HCT116 (cell line): Measurements from ENCODE around the gene BRD4. TPM values are rescaled to one million over a fixed set of nuclear protein-coding genes. Genes with fewer than 3 reads are reported as not detected.

ENCODE experiments used
- ATAC-seq: fragments of 200-7000 bp; cut with Tn5 transposase; 2 replicates; pipeline ENCODE4 v1.9.1; 2020; ENCODE audit warnings: mild to moderate bottlenecking, moderate library complexity
- BruUV-seq: library from RNA; stranded (reverse); fragments of 400-500 nt; replicated peaks from 2 replicates; lab custom pipeline; 2021; lab: Mats Ljungman, UMichigan
- CTCF ChIA-PET: fragments of 300-600 bp; sonication (Branson Sonifier 250); formaldehyde crosslinking; loops from one replicate; lab custom pipeline; 2021; ENCODE audit warnings: antibody characterized with exemption; lab: Charles Lee
- POLR2A ChIA-PET: fragments of 300-600, 350-600 bp; sonication (Branson Sonifier 250); formaldehyde crosslinking; loops from one replicate; lab custom pipeline; 2021; ENCODE audit warnings: antibody characterized with exemption; lab: Charles Lee
- RAD21 ChIA-PET, 2 experiments: fragments of 300-600 bp; sonication (Branson Sonifier 250); formaldehyde crosslinking; loops; one replicate each; lab custom pipeline; 2023; ENCODE audit warnings: low total read pairs in 2 of 2; ENCODE audit not compliant: uncharacterized antibody in 2 of 2, unreplicated experiment in 2 of 2, low non-redundant PET in 1 of 2; lab: Charles Lee
- DNase-seq: peaks from one replicate; pipeline ENCODE4 v3.0.0-alpha.2; 2010; ENCODE audit warnings: low read depth, low spot score
- H2AFZ ChIP-seq: fragments of 200-600 bp; shearing (Covaris generic), sonication (generic); 2 replicates; pipeline ENCODE4 v1.6.1; 2017; ENCODE audit warnings: low read depth, mixed run types, mixed read lengths, antibody characterized with exemption, low read length; ENCODE audit not compliant: poor library complexity, severe bottlenecking
- H3K27ac ChIP-seq: 2 replicates; pipeline ENCODE4 v1.5.1; 2012; ENCODE audit warnings: low read depth, low read length
- H3K27me3 ChIP-seq: fragments of 200-600 bp; sonication (generic); 2 replicates; pipeline ENCODE4 v1.6.1; 2016; ENCODE audit warnings: mixed run types, low read length, mixed read lengths; ENCODE audit not compliant: insufficient read depth
- H3K36me3 ChIP-seq, 2 experiments: fragments of 200-500 bp in 1 of 2; fragments of 200-600 bp in 1 of 2; sonication (Bioruptor generic) in 1 of 2; sonication (generic) in 1 of 2; 2 replicates each; pipeline versions ENCODE4 v1.5.1 to v1.6.1; 2014 to 2016; ENCODE audit warnings: low read length in 2 of 2, inconsistent platforms in 1 of 2, mixed read lengths in 1 of 2, mixed run types in 1 of 2; ENCODE audit not compliant: insufficient read depth in 2 of 2, control insufficient read depth in 1 of 2
- H3K4me1 ChIP-seq, 2 experiments: fragments of 200-600 bp in 1 of 2; sonication (generic) in 1 of 2; 2 replicates each; pipeline versions ENCODE4 v1.5.1 to v1.6.1; 2012 to 2017; ENCODE audit warnings: low read length in 2 of 2, inconsistent platforms in 1 of 2, mild to moderate bottlenecking in 1 of 2, mixed read lengths in 1 of 2, mixed run types in 1 of 2, moderate library complexity in 1 of 2; ENCODE audit not compliant: insufficient read depth in 2 of 2, control insufficient read depth in 1 of 2
- H3K4me2 ChIP-seq: fragments of 200-600 bp; sonication (generic); 2 replicates; pipeline ENCODE4 v1.6.1; 2017; ENCODE audit warnings: mixed run types, low read length, mixed read lengths
- H3K4me3 ChIP-seq, 2 experiments: fragments of 200-600 bp in 1 of 2; sonication (generic) in 1 of 2; replicated peaks in 1 of 2; 2 replicates each; pipeline ENCODE4 v1.5.1; 2011 to 2016; ENCODE audit warnings: low read length in 2 of 2, control low read depth in 1 of 2, low read depth in 1 of 2, mild to moderate bottlenecking in 1 of 2, mixed read lengths in 1 of 2, mixed run types in 1 of 2
- H3K79me2 ChIP-seq: fragments of 200-600 bp; sonication (generic); 2 replicates; pipeline ENCODE4 v1.6.1; 2017; ENCODE audit warnings: mild to moderate bottlenecking, mixed run types, low read length, moderate library complexity, mixed read lengths; ENCODE audit not compliant: insufficient read depth
- H3K9ac ChIP-seq: fragments of 200-600 bp; sonication (generic); 2 replicates; pipeline ENCODE4 v1.6.1; 2016; ENCODE audit warnings: low read length, mixed read lengths
- H3K9me2 ChIP-seq: fragments of 200-600 bp; sonication (generic), shearing (Covaris generic); 2 replicates; pipeline ENCODE4 v1.6.1; 2017; ENCODE audit warnings: mixed run types, mild to moderate bottlenecking, moderate library complexity; ENCODE audit not compliant: insufficient read depth
- H3K9me3 ChIP-seq, 2 experiments: fragments of 200-500 bp in 1 of 2; fragments of 200-600 bp in 1 of 2; sonication (Bioruptor generic) in 1 of 2; sonication (generic) in 1 of 2; 2 replicates each; pipeline ENCODE4 v1.6.1; 2014 to 2017; ENCODE audit warnings: low read length in 2 of 2, mixed read lengths in 2 of 2, inconsistent platforms in 1 of 2, low read depth in 1 of 2, mild to moderate bottlenecking in 1 of 2, mixed run types in 1 of 2, moderate library complexity in 1 of 2; ENCODE audit not compliant: control insufficient read depth in 1 of 2, insufficient read depth in 1 of 2
- H4K20me1 ChIP-seq: fragments of 200-600 bp; sonication (generic), shearing (Covaris generic); 2 replicates; pipeline ENCODE4 v1.6.1; 2017; ENCODE audit warnings: mixed run types, mild to moderate bottlenecking, moderate library complexity; ENCODE audit not compliant: insufficient read depth
- ATF3 ChIP-seq: IDR thresholded peaks from 2 replicates; pipeline ENCODE4 v1.6.1; 2012
- CBX3 ChIP-seq: IDR thresholded peaks from 2 replicates; pipeline ENCODE4 v1.6.1; 2012; ENCODE audit warnings: low read depth
- CEBPB ChIP-seq: IDR thresholded peaks from 2 replicates; pipeline ENCODE4 v1.6.1; 2012; ENCODE audit warnings: low read depth
- EGR1 ChIP-seq: IDR thresholded peaks from 2 replicates; pipeline ENCODE4 v1.6.1; 2012; ENCODE audit warnings: low read depth
- ELF1 ChIP-seq: IDR thresholded peaks from 2 replicates; pipeline ENCODE4 v1.6.1; 2012; ENCODE audit warnings: low read depth, borderline replicate concordance
- EZH2 ChIP-seq: fragments of 200-600 bp; sonication (generic); IDR thresholded peaks from 2 replicates; pipeline ENCODE4 v1.6.1; 2017; ENCODE audit warnings: antibody characterized with exemption, mixed run types
- EZH2phosphoT487 ChIP-seq: fragments of 200-600 bp; IDR thresholded peaks from 2 replicates; pipeline ENCODE4 v1.6.1; 2018; ENCODE audit warnings: antibody characterized with exemption, borderline replicate concordance
- FOSL1 ChIP-seq: IDR thresholded peaks from 2 replicates; pipeline ENCODE4 v1.6.1; 2012; ENCODE audit warnings: low read depth
- MAX ChIP-seq: IDR thresholded peaks from 2 replicates; pipeline ENCODE4 v1.6.1; 2012
- POLR2AphosphoS5 ChIP-seq: IDR thresholded peaks from 2 replicates; pipeline ENCODE4 v1.6.1; 2011; ENCODE audit warnings: mild to moderate bottlenecking, low read depth, low read length, moderate library complexity
- RAD21 ChIP-seq: IDR thresholded peaks from 2 replicates; pipeline ENCODE4 v1.6.1; 2012; ENCODE audit warnings: low read depth, mild to moderate bottlenecking
- SIN3A ChIP-seq: IDR thresholded peaks from 2 replicates; pipeline ENCODE4 v1.6.1; 2012; ENCODE audit warnings: low read depth
- SP1 ChIP-seq: IDR thresholded peaks from 2 replicates; pipeline ENCODE4 v1.6.1; 2012; ENCODE audit warnings: low read depth
- SRF ChIP-seq: IDR thresholded peaks from 2 replicates; pipeline ENCODE4 v1.6.1; 2012; ENCODE audit warnings: low read depth
- intact Hi-C: fragments of 100-400 bp; cut with micrococcal nuclease; formaldehyde crosslinking; loops from 2 replicates; pipeline ENCODE4 v1.10.0; 2022
- total RNA-seq: library from RNA; stranded (reverse); gene quantifications from one replicate; pipeline ENCODE4 v1.2.1, GENCODE V29; 2021; ENCODE audit not compliant: unreplicated experiment
- TF ChIP-seq, protein P1 (sequence below): IDR thresholded peaks from 2 replicates; pipeline ENCODE4 v1.6.1; 2011; ENCODE audit warnings: mild to moderate bottlenecking, low read length, moderate library complexity; ENCODE audit not compliant: insufficient replicate concordance; ENCODE audit errors: extremely low read depth

BRD4 gene
- total RNA-seq, 1 experiment from 2014 or later, result 52.9 TPM

GRCh38 chr19:15293781-15294491, 38.4 kb downstream of the BRD4 start:
- ChIA-PET RAD21 (no interaction called here), POLR2A (no interaction called here)
- H2AFZ ChIP-seq, result no peak overlapping the region

DNA sequence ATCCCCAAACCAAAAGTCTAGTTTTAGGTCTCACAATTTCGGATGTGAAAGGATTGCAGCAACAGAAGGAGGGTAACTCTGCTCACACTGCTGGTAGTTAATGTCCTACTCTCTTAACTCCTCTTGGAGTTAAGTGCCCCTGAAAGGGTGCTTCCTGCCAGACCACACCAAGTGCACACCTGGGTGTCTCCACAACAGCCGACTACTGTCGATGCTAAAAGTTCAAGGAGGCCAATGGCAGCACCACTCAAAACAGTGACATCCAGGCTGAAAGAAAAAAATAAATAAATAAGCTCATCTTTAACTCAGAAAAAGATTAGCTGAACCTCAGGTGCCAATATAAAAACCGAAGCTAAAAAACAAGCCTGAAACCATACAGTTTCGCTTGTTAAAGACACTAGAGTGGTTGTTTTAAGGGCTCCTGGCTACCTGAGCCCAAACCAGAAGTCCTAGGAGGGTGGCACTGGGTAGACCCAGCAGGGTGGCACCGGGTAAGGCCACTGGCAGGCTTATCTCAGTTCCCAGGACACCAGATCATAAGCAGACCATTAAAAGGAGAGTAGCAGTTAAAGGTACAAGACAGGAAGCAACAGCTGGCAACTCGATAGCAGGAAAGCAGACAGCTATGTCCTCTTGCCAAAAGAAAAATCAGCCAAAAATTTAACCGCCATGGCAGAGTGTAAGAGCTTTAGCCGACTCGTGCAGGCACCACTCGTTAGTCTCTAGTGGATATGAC, 39.3 kb downstream of the BRD4 start:
- peaks cover 98% of the 10 kb centered on the region for H3K79me2 ChIP-seq
- H3K9ac ChIP-seq, result no peak overlapping the region
- no peak overlapping the region for H3K4me3 ChIP-seq
- ATAC-seq (no peak), DNase-seq (no peak)
- CTCF ChIA-PET, result interaction anchor here (0.6 kb wide), 1 partner anchor 30 kb away, joined by 3 read pairs; no protein-coding TSS in a partner anchor
- no peak overlapping the region for H3K27ac ChIP-seq
- no peak overlapping the region for H3K4me2 ChIP-seq
- POLR2A ChIA-PET, result no interaction called here
- no peaks in the 10 kb centered on the region for H3K36me3 ChIP-seq
- RAD21 ChIA-PET, result interaction anchor here in 1 of 2 experiments (0.6 kb wide), 1 partner anchor 72 kb away, joined by 5 read pairs; no protein-coding TSS in a partner anchor
- H3K27me3 ChIP-seq, result no peaks in the 10 kb centered on the region
- no peak overlapping the region for H2AFZ ChIP-seq
- intact Hi-C loops, result no loop called here
- BruUV-seq, result no TSS peak
- H4K20me1 ChIP-seq, result peaks cover 21% of the 10 kb centered on the region; the same call in 1 of the 2 replicates
- peaks cover 0 to 3% of the 10 kb centered on the region in 2 experiments; a peak in 2 of 4 replicates for H3K4me1 ChIP-seq
- H3K9me3 ChIP-seq, result no peaks in the 10 kb centered on the region
- no peaks in the 10 kb centered on the region for H3K9me2 ChIP-seq
- TF ChIP-seq EGR1, result no peak
- TF ChIP-seq FOSL1, result no peak
- TF ChIP-seq ELF1, result no peak
- TF ChIP-seq POLR2AphosphoS5, result no peak
- no peak for TF ChIP-seq SRF
- TF ChIP-seq EZH2, result no peak
- TF ChIP-seq MAX, result no peak
- no peak for TF ChIP-seq CEBPB
- TF ChIP-seq EZH2phosphoT487, result no peak
- TF ChIP-seq ATF3, result no peak
- TF ChIP-seq CBX3, result no peak
- no peak for TF ChIP-seq RAD21

More at GRCh38 chr19:15293781-15294491, 38.4 kb downstream of the BRD4 start:
- CTCF ChIA-PET, result no interaction called here
- intact Hi-C loops, result no loop called here
- H4K20me1 ChIP-seq, result peaks cover 23% of the 10 kb centered on the region; the same call in 1 of the 2 replicates
- H3K9me3 ChIP-seq, result no peaks in the 10 kb centered on the region
- no peak overlapping the region for H3K4me2 ChIP-seq
- no peak overlapping the region for H3K27ac ChIP-seq
- no peaks in the 10 kb centered on the region for H3K9me2 ChIP-seq
- TF ChIP-seq SIN3A (no peak), SP1 (no peak)
- TF ChIP-seq, protein P1, sequence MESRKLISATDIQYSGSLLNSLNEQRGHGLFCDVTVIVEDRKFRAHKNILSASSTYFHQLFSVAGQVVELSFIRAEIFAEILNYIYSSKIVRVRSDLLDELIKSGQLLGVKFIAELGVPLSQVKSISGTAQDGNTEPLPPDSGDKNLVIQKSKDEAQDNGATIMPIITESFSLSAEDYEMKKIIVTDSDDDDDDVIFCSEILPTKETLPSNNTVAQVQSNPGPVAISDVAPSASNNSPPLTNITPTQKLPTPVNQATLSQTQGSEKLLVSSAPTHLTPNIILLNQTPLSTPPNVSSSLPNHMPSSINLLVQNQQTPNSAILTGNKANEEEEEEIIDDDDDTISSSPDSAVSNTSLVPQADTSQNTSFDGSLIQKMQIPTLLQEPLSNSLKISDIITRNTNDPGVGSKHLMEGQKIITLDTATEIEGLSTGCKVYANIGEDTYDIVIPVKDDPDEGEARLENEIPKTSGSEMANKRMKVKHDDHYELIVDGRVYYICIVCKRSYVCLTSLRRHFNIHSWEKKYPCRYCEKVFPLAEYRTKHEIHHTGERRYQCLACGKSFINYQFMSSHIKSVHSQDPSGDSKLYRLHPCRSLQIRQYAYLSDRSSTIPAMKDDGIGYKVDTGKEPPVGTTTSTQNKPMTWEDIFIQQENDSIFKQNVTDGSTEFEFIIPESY, result no peak
- TF ChIP-seq, all 23 proteins: peak for 0
- Histone ChIP-seq H3K27me3 (no peaks in the 10 kb centered on the region), H3K4me1 (peaks cover 0 to 4% of the 10 kb centered on the region in 2 experiments; a peak in 2 of 4 replicates), H3K36me3 (no peaks in the 10 kb centered on the region), H3K9ac (no peak overlapping the region), H3K79me2 (peaks cover 98% of the 10 kb centered on the region), H3K4me3 (no peak overlapping the region)
- no peak for DNase-seq
- no TSS peak for BruUV-seq
- ATAC-seq, result no peak
